H1 (cell line): ENCODE data around the gene PLCXD1.

ENCODE experiments used
- ATF2 ChIP-seq: IDR thresholded peaks from 2 replicates; pipeline ENCODE4 v1.6.1; 2012; ENCODE audit warnings: low read length, inconsistent platforms
- EZH2 ChIP-seq: fragments of 200-600 bp; sonication (generic); IDR thresholded peaks from 2 replicates; pipeline ENCODE4 v1.7.1; 2012; ENCODE audit warnings: low read depth, mild to moderate bottlenecking, moderate library complexity, low read length, inconsistent platforms; ENCODE audit not compliant: severe bottlenecking
- FOSL1 ChIP-seq: IDR thresholded peaks from 2 replicates; pipeline ENCODE4 v1.6.1; 2011; ENCODE audit warnings: mild to moderate bottlenecking, low read depth, low read length, moderate library complexity; ENCODE audit not compliant: insufficient read depth
- GABPA ChIP-seq: IDR thresholded peaks from 2 replicates; pipeline ENCODE4 v1.6.1; 2011; ENCODE audit warnings: mild to moderate bottlenecking, low read length, moderate library complexity, borderline replicate concordance; ENCODE audit not compliant: insufficient read depth
- KDM1A ChIP-seq: fragments of 200-600, 300-600 bp; sonication (generic); IDR thresholded peaks from 2 replicates; pipeline ENCODE4 v1.7.1; 2016; ENCODE audit warnings: mild to moderate bottlenecking, low read length, borderline replicate concordance
- NRF1 ChIP-seq: IDR thresholded peaks from 2 replicates; pipeline ENCODE4 v1.6.1; 2011; ENCODE audit warnings: mild to moderate bottlenecking, low read depth, low read length, improper control_type of control experiment
- POLR2AphosphoS5 ChIP-seq: IDR thresholded peaks from 2 replicates; pipeline ENCODE4 v1.6.1; 2011; ENCODE audit warnings: low read depth, low read length
- RAD21 ChIP-seq, 2 experiments: IDR thresholded peaks in 1 of 2; conservative IDR thresholded peaks in 1 of 2; 2 replicates each; pipeline ENCODE4 v1.6.1; 2011; ENCODE audit warnings: low read depth in 2 of 2, low read length in 2 of 2, improper control_type of control experiment in 1 of 2, inconsistent platforms in 1 of 2, mild to moderate bottlenecking in 1 of 2, moderate library complexity in 1 of 2
- SP1 ChIP-seq: IDR thresholded peaks from 2 replicates; pipeline ENCODE4 v1.6.1; 2011; ENCODE audit warnings: low read depth, low read length
- SP2 ChIP-seq: IDR thresholded peaks from 2 replicates; pipeline ENCODE4 v1.6.1; 2012; ENCODE audit warnings: mild to moderate bottlenecking, low read length, inconsistent platforms
- TCF12 ChIP-seq: IDR thresholded peaks from 2 replicates; pipeline ENCODE4 v1.6.1; 2011; ENCODE audit warnings: low read depth, mild to moderate bottlenecking, low read length
- YY1 ChIP-seq: IDR thresholded peaks from 2 replicates; pipeline ENCODE4 v1.6.1; 2011; ENCODE audit warnings: low read depth, mild to moderate bottlenecking, low read length
- TF ChIP-seq, protein P1 (sequence below): IDR thresholded peaks from 2 replicates; pipeline ENCODE4 v1.6.1; 2012; ENCODE audit warnings: inconsistent platforms
- TF ChIP-seq, protein P2 (sequence below), 3 experiments: IDR thresholded peaks; 1 replicate in 2 of 3; 2 replicates in 1 of 3; pipeline versions ENCODE4 v1.5.1 to v1.6.1; 2011; ENCODE audit warnings: low read length in 3 of 3, mild to moderate bottlenecking in 3 of 3, inconsistent platforms in 2 of 3, low read depth in 1 of 3, moderate library complexity in 1 of 3; ENCODE audit not compliant: insufficient read depth in 1 of 3; ENCODE audit errors: control extremely low read depth in 1 of 3

DNA sequence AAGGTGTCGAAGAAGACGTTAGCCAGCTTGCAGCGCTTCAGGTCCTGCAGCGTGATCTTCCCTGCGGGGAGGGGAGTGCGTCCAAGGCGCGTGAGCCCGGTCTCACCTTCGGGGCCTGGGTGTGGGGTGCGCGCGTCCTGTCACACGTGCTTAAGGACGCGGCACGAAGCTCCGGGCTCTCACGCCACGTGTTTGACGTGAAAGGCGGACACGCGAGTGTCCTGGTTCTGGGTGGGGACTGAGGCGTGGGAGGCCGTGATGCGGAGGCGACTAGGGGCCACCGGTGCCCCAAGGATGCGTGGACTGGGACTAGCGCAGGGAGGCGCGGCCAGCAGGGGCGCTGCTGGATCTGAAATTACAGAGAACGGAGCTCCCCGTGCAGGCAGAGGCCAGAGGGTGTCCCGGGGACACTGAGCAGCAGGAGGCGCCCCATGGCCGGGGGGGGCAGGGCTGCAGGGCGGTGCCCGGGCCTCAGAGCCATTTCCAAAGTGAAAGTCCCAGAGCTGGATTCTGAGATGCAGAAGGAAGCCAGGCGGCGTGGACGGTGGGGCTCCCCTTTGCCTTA, 57.7 kb downstream of the PLCXD1 start:
- TF ChIP-seq TCF12 (no peak), EZH2 (no peak), GABPA (no peak), FOSL1 (no peak), POLR2AphosphoS5 (no peak), SP1 (no peak), RAD21 (IDR thresholded peaks at IDR 0.05 in 1 of 2, conservative IDR thresholded peaks at IDR 0.05 in 1 of 2; ENCODE audit: low read depth in 2 of 2, low read length in 2 of 2) (peak in 1 of 2 experiments; percentile 39; a peak in 1 of 4 replicates), ATF2 (no peak), KDM1A (no peak), YY1 (no peak), SP2 (no peak), NRF1 (no peak)
- TF ChIP-seq, protein P1, sequence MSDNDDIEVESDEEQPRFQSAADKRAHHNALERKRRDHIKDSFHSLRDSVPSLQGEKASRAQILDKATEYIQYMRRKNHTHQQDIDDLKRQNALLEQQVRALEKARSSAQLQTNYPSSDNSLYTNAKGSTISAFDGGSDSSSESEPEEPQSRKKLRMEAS, result no peak
- TF ChIP-seq, protein P2, sequence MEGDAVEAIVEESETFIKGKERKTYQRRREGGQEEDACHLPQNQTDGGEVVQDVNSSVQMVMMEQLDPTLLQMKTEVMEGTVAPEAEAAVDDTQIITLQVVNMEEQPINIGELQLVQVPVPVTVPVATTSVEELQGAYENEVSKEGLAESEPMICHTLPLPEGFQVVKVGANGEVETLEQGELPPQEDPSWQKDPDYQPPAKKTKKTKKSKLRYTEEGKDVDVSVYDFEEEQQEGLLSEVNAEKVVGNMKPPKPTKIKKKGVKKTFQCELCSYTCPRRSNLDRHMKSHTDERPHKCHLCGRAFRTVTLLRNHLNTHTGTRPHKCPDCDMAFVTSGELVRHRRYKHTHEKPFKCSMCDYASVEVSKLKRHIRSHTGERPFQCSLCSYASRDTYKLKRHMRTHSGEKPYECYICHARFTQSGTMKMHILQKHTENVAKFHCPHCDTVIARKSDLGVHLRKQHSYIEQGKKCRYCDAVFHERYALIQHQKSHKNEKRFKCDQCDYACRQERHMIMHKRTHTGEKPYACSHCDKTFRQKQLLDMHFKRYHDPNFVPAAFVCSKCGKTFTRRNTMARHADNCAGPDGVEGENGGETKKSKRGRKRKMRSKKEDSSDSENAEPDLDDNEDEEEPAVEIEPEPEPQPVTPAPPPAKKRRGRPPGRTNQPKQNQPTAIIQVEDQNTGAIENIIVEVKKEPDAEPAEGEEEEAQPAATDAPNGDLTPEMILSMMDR (IDR thresholded peaks at IDR 0.05; ENCODE audit: control extremely low read depth in 1 of 3, insufficient read depth in 1 of 3, low read depth in 1 of 3, low read length in 3 of 3), result peak in 2 of 3 experiments; percentile 18 to 31; a peak in 2 of 4 replicates
